ENCODE measurements around the gene LMO7. TPM values are rescaled to one million over a fixed set of nuclear protein-coding genes. Genes with fewer than 3 reads are reported as not detected.

Gene LMO7
- total RNA-seq, 1 experiment from 2014 or later: 18.5 TPM

DNA sequence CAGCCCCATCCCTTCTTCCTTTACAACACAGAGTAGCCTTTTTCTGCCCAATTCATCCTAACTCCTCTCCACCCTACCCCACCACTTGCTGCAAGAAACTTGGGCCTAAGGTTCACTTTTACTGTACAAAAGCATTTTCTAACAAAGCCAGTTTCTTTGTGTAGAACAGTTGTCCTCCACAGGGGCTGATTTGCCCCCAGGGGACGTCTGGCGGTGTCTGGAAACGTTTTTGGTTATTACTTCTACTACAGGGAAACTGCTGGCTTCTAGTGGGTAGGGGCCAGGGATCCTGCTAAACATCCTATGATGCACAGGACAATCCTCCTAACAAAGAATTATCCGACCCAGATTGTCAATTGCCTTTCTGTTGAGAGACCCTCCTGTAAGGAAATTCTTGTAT, 7.3 kb upstream of the LMO7 start:
- Mint-ChIP-seq H3K27ac (no peak overlapping the region), H3K4me3 (no peak overlapping the region), H3K4me1 (peaks cover 6% of the 10 kb centered on the region; the same call in 1 of the 2 replicates), H3K9me3 (peaks cover 9% of the 10 kb centered on the region), H3K27me3 (ENCODE audit: low read depth) (no peaks in the 10 kb centered on the region), H3K36me3 (peaks cover 14% of the 10 kb centered on the region)
- no peak for TF ChIP-seq NFE2L1 (CRISPR knock-in tag; IDR thresholded peaks at IDR 0.05)
- TF ChIP-seq JUN (CRISPR knock-in tag; IDR thresholded peaks at IDR 0.05): no peak
- TF ChIP-seq, protein P1, sequence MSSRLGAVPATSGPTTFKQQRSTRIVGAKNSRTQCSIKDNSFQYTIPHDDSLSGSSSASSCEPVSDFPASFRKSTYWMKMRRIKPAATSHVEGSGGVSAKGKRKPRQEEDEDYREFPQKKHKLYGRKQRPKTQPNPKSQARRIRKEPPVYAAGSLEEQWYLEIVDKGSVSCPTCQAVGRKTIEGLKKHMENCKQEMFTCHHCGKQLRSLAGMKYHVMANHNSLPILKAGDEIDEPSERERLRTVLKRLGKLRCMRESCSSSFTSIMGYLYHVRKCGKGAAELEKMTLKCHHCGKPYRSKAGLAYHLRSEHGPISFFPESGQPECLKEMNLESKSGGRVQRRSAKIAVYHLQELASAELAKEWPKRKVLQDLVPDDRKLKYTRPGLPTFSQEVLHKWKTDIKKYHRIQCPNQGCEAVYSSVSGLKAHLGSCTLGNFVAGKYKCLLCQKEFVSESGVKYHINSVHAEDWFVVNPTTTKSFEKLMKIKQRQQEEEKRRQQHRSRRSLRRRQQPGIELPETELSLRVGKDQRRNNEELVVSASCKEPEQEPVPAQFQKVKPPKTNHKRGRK (CRISPR knock-in tag; IDR thresholded peaks at IDR 0.05; ENCODE audit: borderline replicate concordance): no peak
- DNase-seq (ENCODE audit: low spot score) (no peak), ATAC-seq (no peak)
- ChIA-PET CTCF (no interaction called here), POLR2A (no interaction called here)

DNA sequence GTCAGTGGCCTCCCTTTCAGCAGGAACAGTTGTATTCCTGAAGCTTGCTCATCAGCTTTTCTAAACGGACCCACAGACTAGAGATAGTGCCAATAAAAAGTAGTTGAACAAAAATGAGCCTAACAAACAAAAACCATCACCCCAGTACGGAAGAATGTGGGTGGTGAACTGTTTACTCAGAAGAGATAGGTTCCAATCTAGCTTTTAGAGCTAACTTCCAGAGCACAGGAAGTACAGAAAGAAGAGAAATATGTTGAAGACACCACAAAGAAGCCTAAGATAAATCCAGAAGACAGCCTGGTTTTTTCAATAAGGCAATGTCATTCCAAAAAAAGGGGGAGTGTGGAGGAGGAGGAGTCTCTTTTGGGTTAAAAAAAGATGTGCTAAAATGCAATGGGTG, 2.8 kb upstream of the LMO7 start:
- ChIA-PET CTCF (interaction anchor here (1.1 kb wide), 1 partner anchor 54 kb away, joined by 3 read pairs; no protein-coding TSS in a partner anchor), POLR2A (no interaction called here)
- Mint-ChIP-seq H3K27me3 (ENCODE audit: low read depth) (peaks cover 31% of the 10 kb centered on the region), H3K4me1 (peaks cover 22% of the 10 kb centered on the region), H3K9me3 (no peaks in the 10 kb centered on the region), H3K36me3 (peaks cover 4% of the 10 kb centered on the region; the same call in 1 of the 2 replicates), H3K4me3 (no peak overlapping the region), H3K27ac (no peak overlapping the region; the same call in 1 of the 2 replicates)
- no peak for DNase-seq (ENCODE audit: low spot score)
- ATAC-seq: no peak
- TF ChIP-seq, protein P2, sequence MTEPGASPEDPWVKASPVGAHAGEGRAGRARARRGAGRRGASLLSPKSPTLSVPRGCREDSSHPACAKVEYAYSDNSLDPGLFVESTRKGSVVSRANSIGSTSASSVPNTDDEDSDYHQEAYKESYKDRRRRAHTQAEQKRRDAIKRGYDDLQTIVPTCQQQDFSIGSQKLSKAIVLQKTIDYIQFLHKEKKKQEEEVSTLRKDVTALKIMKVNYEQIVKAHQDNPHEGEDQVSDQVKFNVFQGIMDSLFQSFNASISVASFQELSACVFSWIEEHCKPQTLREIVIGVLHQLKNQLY (CRISPR knock-in tag; IDR thresholded peaks at IDR 0.05): no peak
- TF ChIP-seq JUN (CRISPR knock-in tag; IDR thresholded peaks at IDR 0.05) (no peak), MYBL2 (CRISPR knock-in tag; IDR thresholded peaks at IDR 0.05) (no peak), SMAD4 (CRISPR knock-in tag; IDR thresholded peaks at IDR 0.05) (no peak), OVOL2 (CRISPR knock-in tag; IDR thresholded peaks at IDR 0.05; ENCODE audit: borderline replicate concordance) (no peak), ATF1 (CRISPR knock-in tag; IDR thresholded peaks at IDR 0.05) (no peak), ZNF121 (CRISPR knock-in tag; IDR thresholded peaks at IDR 0.05) (no peak), SP1 (CRISPR knock-in tag; conservative IDR thresholded peaks at IDR 0.05) (no peak), ESRRA (CRISPR knock-in tag; IDR thresholded peaks at IDR 0.05; ENCODE audit: borderline replicate concordance) (no peak), EMX1 (CRISPR knock-in tag; IDR thresholded peaks at IDR 0.05) (no peak), FOXJ3 (CRISPR knock-in tag; IDR thresholded peaks at IDR 0.05; ENCODE audit: borderline replicate concordance) (no peak)
- TF ChIP-seq, protein P3, sequence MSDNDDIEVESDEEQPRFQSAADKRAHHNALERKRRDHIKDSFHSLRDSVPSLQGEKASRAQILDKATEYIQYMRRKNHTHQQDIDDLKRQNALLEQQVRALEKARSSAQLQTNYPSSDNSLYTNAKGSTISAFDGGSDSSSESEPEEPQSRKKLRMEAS (CRISPR knock-in tag; IDR thresholded peaks at IDR 0.05): no peak
- TF ChIP-seq, protein P4, sequence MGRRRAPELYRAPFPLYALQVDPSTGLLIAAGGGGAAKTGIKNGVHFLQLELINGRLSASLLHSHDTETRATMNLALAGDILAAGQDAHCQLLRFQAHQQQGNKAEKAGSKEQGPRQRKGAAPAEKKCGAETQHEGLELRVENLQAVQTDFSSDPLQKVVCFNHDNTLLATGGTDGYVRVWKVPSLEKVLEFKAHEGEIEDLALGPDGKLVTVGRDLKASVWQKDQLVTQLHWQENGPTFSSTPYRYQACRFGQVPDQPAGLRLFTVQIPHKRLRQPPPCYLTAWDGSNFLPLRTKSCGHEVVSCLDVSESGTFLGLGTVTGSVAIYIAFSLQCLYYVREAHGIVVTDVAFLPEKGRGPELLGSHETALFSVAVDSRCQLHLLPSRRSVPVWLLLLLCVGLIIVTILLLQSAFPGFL (CRISPR knock-in tag; IDR thresholded peaks at IDR 0.05; ENCODE audit: borderline replicate concordance): no peak
- TF ChIP-seq, protein P5, sequence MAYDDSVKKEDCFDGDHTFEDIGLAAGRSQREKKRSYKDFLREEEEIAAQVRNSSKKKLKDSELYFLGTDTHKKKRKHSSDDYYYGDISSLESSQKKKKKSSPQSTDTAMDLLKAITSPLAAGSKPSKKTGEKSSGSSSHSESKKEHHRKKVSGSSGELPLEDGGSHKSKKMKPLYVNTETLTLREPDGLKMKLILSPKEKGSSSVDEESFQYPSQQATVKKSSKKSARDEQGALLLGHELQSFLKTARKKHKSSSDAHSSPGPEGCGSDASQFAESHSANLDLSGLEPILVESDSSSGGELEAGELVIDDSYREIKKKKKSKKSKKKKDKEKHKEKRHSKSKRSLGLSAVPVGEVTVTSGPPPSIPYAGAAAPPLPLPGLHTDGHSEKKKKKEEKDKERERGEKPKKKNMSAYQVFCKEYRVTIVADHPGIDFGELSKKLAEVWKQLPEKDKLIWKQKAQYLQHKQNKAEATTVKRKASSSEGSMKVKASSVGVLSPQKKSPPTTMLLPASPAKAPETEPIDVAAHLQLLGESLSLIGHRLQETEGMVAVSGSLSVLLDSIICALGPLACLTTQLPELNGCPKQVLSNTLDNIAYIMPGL (CRISPR knock-in tag; IDR thresholded peaks at IDR 0.05): no peak
- TF ChIP-seq, protein P6, sequence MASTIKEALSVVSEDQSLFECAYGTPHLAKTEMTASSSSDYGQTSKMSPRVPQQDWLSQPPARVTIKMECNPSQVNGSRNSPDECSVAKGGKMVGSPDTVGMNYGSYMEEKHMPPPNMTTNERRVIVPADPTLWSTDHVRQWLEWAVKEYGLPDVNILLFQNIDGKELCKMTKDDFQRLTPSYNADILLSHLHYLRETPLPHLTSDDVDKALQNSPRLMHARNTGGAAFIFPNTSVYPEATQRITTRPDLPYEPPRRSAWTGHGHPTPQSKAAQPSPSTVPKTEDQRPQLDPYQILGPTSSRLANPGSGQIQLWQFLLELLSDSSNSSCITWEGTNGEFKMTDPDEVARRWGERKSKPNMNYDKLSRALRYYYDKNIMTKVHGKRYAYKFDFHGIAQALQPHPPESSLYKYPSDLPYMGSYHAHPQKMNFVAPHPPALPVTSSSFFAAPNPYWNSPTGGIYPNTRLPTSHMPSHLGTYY (CRISPR knock-in tag; IDR thresholded peaks at IDR 0.05): no peak
- TF ChIP-seq, protein P7, sequence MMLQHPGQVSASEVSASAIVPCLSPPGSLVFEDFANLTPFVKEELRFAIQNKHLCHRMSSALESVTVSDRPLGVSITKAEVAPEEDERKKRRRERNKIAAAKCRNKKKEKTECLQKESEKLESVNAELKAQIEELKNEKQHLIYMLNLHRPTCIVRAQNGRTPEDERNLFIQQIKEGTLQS (CRISPR knock-in tag; conservative IDR thresholded peaks at IDR 0.05): no peak
- TF ChIP-seq, protein P8, sequence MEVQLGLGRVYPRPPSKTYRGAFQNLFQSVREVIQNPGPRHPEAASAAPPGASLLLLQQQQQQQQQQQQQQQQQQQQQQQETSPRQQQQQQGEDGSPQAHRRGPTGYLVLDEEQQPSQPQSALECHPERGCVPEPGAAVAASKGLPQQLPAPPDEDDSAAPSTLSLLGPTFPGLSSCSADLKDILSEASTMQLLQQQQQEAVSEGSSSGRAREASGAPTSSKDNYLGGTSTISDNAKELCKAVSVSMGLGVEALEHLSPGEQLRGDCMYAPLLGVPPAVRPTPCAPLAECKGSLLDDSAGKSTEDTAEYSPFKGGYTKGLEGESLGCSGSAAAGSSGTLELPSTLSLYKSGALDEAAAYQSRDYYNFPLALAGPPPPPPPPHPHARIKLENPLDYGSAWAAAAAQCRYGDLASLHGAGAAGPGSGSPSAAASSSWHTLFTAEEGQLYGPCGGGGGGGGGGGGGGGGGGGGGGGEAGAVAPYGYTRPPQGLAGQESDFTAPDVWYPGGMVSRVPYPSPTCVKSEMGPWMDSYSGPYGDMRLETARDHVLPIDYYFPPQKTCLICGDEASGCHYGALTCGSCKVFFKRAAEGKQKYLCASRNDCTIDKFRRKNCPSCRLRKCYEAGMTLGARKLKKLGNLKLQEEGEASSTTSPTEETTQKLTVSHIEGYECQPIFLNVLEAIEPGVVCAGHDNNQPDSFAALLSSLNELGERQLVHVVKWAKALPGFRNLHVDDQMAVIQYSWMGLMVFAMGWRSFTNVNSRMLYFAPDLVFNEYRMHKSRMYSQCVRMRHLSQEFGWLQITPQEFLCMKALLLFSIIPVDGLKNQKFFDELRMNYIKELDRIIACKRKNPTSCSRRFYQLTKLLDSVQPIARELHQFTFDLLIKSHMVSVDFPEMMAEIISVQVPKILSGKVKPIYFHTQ (CRISPR knock-in tag; IDR thresholded peaks at IDR 0.05): no peak
- TF ChIP-seq, protein P9, sequence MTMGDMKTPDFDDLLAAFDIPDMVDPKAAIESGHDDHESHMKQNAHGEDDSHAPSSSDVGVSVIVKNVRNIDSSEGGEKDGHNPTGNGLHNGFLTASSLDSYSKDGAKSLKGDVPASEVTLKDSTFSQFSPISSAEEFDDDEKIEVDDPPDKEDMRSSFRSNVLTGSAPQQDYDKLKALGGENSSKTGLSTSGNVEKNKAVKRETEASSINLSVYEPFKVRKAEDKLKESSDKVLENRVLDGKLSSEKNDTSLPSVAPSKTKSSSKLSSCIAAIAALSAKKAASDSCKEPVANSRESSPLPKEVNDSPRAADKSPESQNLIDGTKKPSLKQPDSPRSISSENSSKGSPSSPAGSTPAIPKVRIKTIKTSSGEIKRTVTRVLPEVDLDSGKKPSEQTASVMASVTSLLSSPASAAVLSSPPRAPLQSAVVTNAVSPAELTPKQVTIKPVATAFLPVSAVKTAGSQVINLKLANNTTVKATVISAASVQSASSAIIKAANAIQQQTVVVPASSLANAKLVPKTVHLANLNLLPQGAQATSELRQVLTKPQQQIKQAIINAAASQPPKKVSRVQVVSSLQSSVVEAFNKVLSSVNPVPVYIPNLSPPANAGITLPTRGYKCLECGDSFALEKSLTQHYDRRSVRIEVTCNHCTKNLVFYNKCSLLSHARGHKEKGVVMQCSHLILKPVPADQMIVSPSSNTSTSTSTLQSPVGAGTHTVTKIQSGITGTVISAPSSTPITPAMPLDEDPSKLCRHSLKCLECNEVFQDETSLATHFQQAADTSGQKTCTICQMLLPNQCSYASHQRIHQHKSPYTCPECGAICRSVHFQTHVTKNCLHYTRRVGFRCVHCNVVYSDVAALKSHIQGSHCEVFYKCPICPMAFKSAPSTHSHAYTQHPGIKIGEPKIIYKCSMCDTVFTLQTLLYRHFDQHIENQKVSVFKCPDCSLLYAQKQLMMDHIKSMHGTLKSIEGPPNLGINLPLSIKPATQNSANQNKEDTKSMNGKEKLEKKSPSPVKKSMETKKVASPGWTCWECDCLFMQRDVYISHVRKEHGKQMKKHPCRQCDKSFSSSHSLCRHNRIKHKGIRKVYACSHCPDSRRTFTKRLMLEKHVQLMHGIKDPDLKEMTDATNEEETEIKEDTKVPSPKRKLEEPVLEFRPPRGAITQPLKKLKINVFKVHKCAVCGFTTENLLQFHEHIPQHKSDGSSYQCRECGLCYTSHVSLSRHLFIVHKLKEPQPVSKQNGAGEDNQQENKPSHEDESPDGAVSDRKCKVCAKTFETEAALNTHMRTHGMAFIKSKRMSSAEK (CRISPR knock-in tag; IDR thresholded peaks at IDR 0.05; ENCODE audit: borderline replicate concordance): no peak

All from WTC11 (cell line).